Fibroblast of skin of scalp (primary cell): ENCODE measurements around the gene NANOGP8.
A peak's percentile ranks its signal among the peaks of the same experiment; 100 is the strongest.

Experiments used
- DNase-seq: peaks from one replicate; pipeline ENCODE4 v3.0.0-alpha.2; 2013

Gene NANOGP8

DNA sequence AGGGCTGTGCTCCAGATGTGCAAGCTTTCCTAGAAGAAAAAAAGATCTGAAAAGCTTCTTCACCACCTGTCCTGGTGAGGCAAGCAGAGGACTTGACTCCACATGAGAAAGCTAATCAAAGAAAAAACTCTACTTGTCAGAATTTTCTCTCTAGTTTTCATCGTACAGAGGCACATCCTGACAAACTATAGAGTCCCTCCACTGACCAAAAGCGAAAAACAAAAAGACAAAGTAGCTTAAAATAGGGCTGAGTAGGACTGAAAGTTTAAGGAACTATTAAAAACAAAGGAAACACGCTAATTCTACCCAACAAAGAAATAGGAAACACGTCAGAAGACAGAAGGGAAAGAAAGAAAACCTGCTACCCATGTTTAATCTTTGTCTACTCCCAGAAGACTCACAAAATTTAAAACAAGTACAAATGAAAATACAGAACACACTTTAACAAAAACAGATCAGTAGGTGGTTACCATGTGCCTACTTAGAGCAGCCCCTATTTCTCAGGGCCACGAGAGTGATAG lies 26.5 kb downstream of the NANOGP8 start:
- DNase-seq = no peak

DNA sequence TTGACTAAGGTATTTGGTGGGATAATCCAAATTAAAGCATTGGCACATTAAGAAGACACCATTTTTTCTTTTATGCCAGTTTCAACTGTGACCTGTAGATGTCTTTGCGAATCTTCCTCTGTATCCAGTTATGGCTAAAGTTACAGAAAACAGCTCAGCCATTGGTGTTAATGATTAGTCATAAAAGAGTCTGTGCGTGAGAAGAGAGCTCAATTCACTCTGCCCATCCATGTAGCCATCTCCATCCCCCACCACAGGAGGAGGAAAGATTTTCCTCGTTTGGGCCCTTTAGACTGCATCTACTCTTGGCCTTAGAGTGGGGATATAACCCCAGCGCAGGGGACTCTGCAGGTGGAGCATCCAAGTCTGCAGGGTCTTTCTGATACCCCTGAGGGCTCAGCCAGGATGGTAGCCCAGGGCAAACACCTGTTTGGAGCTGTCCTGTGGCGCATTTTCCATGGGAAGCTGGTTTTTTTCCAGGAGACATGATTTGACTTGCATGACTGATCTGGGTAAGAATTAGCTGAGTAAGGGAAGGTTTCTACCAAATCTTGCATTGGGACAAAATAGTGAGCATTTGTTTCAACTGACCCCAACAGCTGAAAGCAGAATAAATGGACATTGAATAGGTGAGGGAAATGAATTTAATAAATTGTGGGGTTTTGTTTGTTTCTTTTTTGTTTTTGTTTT lies 29.5 kb downstream of the NANOGP8 start:
- DNase-seq = no peak

DNA sequence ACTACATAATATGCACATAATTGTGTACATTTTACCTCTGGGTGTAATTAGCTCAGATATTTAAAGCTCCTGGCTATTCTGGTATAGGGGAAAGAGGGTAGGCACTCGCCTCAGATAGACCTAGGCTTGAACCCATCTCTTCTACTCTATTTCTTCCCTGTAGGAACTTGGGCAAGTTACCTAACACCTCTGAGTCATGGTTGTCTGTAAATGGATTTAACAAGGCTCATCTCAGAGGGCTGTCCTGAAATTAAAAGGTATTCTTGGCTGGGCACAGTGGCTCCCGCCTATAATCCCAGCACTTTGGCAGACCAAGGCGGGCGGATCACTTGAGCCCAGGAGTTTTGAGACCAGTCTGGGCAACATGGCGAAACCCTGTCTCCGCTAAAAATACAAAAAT lies 30.7 kb downstream of the NANOGP8 start:
- no peak for DNase-seq

DNA sequence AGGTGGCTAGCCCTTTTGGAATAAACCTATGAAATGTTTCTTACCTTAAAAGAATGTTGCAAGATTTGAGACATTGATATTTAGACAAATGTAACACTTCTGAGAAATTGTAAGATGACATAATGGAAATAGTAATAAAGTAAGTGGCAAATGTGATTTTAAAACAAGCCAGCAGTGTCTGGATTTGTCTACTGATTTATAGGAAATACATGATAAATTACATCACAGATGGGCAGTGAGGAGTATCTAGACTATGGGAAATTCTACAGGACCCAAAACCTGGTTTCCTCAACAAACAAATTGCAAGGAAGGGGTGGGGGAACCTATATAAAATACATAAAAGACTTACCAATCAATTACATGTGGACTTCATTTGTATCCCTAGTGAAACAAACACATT lies 37.1 kb downstream of the NANOGP8 start:
- no peak for DNase-seq

DNA sequence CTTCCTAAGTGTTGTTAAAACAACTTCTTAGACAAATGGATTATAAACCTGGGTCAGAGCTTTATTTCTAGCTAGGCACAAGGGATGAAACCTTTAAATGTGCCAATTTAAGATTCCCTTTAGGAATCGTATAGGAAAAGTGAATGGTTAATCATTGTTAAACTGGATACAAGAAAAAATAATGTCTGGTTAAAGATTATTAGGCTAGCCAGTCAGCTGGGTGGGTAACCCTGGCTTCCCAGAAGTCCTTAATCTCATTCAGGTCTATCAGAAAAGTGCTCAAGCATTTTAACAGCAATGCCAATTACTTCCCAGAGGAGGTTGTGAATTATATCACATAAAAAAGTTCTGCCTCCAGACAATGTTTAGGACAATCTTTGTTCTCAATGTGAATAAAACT lies 37.6 kb downstream of the NANOGP8 start:
- no peak for DNase-seq

DNA sequence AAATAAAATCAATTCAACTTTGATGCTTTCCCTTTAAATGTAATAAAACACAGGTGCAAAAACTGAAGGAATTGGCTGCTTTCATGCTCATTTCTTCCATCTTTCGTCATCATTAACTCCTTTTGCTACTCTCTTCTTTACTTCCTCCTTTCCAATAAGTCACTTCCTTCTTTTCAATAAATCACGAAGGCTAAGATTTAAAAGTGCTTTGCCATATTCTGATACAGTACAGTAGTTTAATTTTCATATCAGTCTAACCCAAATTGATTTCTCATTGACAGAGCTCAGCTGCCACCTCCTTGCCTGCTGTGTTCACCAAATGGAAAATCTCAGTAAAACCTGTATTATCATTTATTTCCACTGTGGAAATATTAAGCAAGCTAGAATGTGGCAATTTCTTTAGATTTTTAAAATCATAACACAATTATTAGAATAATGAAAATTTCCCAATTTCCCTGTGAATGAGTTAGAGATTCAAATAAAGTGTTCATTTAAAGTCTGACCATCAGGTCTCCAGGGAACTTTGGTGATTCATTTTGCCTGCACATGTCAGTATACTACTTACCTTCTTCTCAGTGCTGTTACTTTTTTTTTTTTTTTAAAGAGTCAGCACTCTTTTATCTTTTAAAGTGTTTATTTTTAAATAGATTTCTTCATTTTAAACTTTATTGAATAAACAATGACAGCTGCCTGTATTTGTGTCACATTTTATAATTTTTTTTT lies 41.6 kb downstream of the NANOGP8 start:
- DNase-seq = peak; percentile 22

DNA sequence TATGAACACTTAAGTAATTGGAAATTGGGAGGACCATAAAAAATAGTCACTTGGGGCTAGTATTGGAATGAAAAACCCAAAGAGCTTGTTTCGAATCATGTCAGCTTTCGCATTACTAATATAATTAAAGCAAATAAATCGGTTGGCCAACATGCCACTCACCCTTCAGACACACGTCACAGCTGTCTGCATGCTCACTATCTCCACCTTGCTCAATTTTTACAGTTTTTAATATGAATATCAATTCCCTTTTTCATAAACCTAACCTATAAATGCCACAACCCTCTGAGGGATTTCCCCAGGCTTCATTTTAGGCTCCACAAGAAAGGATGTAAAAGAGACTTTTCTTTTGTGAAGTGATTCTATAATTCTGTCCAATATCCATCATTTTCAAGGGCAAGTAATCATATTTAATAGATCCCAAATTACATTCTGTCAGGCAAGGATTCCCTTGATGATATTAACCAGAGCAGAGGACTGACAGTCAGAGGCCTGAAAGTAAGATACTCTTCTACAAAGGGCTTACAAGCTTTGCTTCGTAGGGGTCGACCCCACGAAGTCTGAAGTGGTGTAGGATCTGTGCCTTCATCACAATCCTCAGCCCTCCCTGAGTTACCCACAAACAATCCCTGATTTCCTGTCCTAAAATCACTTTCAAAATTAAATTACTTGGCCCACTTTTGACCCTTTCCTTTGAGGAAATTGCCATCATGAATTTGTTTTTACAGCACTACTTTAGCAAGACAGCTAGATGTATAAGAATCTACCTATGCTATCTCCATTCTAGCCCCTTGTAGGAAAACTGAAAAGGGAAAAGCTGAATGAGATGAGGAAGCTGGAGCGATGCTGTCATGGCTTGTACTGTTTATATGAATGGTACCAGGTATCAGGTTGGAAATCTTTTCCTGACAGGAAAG lies 44.5 kb downstream of the NANOGP8 start:
- no peak for DNase-seq

DNA sequence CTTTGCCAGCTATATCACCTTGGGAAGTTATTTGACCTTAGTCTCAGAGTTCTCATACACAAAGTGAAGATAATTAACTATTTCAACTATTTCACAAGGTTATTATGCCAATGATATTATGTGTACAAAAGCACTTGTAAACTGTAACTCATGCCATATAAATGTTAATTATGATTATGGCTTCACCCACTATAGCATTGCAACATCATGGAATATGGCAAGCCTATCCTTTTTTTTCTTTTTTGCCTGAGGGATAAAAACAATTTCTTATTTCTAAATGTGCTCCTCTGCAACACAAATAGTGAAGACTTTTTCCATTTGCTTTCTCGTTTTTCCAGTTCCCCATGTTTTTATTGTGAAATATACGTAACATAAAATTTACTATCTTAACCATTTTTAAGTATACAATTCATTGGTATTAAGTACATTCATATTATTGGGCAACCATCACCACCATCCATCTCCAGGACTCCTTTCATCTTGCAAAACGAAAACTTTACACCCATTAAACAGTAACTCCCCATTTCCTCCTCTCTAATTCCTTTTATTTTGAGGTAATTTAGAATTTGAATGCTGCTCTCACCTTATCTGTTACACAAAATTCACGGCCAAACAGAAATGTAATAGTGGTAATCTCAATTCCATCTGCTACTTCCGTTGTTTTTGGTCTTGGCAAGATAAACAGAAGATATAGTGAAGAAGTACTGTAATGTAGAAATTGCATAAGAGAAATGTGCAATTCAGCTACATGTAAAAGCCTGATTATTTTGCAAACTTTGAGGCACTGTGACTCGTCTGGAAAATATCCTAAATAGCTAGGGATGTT lies 46.3 kb downstream of the NANOGP8 start:
- peak; percentile 68 for DNase-seq
